HepG2 (cell line): ENCODE results near the gene NUAK1.

ENCODE experiments used
- CREM ChIP-seq, 2 experiments: sonication (generic) in 1 of 2; formaldehyde crosslinking in 1 of 2; IDR thresholded peaks; 2 replicates each; pipeline versions ENCODE4 v1.4.0 to v1.6.1; 2016 to 2020; ENCODE audit warnings: antibody characterized with exemption in 1 of 2, mild to moderate bottlenecking in 1 of 2, missing genetic modification reagents in 1 of 2
- CTCF ChIP-seq: sonication (generic); formaldehyde crosslinking; IDR thresholded peaks from 2 replicates; pipeline ENCODE4 v1.5.0; 2020; ENCODE audit warnings: mild to moderate bottlenecking, missing genetic modification reagents, moderate library complexity
- KLF13 ChIP-seq: sonication (generic); formaldehyde crosslinking; IDR thresholded peaks from 2 replicates; pipeline ENCODE4 v1.4.0; 2020; ENCODE audit warnings: mild to moderate bottlenecking, missing genetic modification reagents
- MAFK ChIP-seq, 2 experiments: IDR thresholded peaks in 1 of 2; conservative IDR thresholded peaks in 1 of 2; 2 replicates each; pipeline ENCODE4 v1.6.1; 2011; ENCODE audit warnings: improper control_type of control experiment in 2 of 2, low read length in 2 of 2
- PAXIP1 ChIP-seq: sonication (generic); formaldehyde crosslinking; conservative IDR thresholded peaks from 2 replicates; pipeline ENCODE4 v1.4.0; 2020; ENCODE audit warnings: mild to moderate bottlenecking, missing genetic modification reagents, moderate library complexity
- TSC22D2 ChIP-seq: sonication (generic); formaldehyde crosslinking; IDR thresholded peaks from 2 replicates; pipeline ENCODE4 v1.5.1; 2020; ENCODE audit warnings: missing genetic modification reagents, mild to moderate bottlenecking, borderline replicate concordance
- ZNF205 ChIP-seq: IDR thresholded peaks from 2 replicates; pipeline ENCODE4 v1.6.1; 2018; ENCODE audit warnings: missing biosample characterization, missing genetic modification reagents
- ZNF232 ChIP-seq: sonication (generic); formaldehyde crosslinking; IDR thresholded peaks from 2 replicates; pipeline ENCODE4 v1.4.0; 2020; ENCODE audit warnings: missing genetic modification reagents, borderline replicate concordance
- ZNF292 ChIP-seq: sonication (generic); formaldehyde crosslinking; IDR thresholded peaks from 2 replicates; pipeline ENCODE4 v1.8.1; 2022; ENCODE audit warnings: mild to moderate bottlenecking, low read depth, missing genetic modification reagents, borderline replicate concordance
- ZNF512 ChIP-seq: sonication (generic); formaldehyde crosslinking; IDR thresholded peaks from 2 replicates; pipeline ENCODE4 v1.4.0; 2020; ENCODE audit warnings: mild to moderate bottlenecking, missing genetic modification reagents
- ZNF567 ChIP-seq: sonication (generic); formaldehyde crosslinking; IDR thresholded peaks from 2 replicates; pipeline ENCODE4 v1.8.1; 2023; ENCODE audit warnings: mild to moderate bottlenecking, missing genetic modification reagents, borderline replicate concordance
- TF ChIP-seq, protein P1 (sequence below): sonication (generic); formaldehyde crosslinking; IDR thresholded peaks from 2 replicates; pipeline ENCODE4 v1.4.0; 2020; ENCODE audit warnings: missing genetic modification reagents
- TF ChIP-seq, protein P2 (sequence below): sonication (generic); formaldehyde crosslinking; IDR thresholded peaks from 2 replicates; pipeline ENCODE4 v1.4.0; 2020; ENCODE audit warnings: mild to moderate bottlenecking, missing genetic modification reagents
- TF ChIP-seq, protein P3 (sequence below): sonication (generic); formaldehyde crosslinking; IDR thresholded peaks from 2 replicates; pipeline ENCODE4 v1.4.0; 2020; ENCODE audit warnings: missing genetic modification reagents

- TF ChIP-seq, protein P1, sequence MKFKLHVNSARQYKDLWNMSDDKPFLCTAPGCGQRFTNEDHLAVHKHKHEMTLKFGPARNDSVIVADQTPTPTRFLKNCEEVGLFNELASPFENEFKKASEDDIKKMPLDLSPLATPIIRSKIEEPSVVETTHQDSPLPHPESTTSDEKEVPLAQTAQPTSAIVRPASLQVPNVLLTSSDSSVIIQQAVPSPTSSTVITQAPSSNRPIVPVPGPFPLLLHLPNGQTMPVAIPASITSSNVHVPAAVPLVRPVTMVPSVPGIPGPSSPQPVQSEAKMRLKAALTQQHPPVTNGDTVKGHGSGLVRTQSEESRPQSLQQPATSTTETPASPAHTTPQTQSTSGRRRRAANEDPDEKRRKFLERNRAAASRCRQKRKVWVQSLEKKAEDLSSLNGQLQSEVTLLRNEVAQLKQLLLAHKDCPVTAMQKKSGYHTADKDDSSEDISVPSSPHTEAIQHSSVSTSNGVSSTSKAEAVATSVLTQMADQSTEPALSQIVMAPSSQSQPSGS (CRISPR knock-in tag): no peak
- TF ChIP-seq ZNF292 (CRISPR knock-in tag): no peak
- TF ChIP-seq, protein P2, sequence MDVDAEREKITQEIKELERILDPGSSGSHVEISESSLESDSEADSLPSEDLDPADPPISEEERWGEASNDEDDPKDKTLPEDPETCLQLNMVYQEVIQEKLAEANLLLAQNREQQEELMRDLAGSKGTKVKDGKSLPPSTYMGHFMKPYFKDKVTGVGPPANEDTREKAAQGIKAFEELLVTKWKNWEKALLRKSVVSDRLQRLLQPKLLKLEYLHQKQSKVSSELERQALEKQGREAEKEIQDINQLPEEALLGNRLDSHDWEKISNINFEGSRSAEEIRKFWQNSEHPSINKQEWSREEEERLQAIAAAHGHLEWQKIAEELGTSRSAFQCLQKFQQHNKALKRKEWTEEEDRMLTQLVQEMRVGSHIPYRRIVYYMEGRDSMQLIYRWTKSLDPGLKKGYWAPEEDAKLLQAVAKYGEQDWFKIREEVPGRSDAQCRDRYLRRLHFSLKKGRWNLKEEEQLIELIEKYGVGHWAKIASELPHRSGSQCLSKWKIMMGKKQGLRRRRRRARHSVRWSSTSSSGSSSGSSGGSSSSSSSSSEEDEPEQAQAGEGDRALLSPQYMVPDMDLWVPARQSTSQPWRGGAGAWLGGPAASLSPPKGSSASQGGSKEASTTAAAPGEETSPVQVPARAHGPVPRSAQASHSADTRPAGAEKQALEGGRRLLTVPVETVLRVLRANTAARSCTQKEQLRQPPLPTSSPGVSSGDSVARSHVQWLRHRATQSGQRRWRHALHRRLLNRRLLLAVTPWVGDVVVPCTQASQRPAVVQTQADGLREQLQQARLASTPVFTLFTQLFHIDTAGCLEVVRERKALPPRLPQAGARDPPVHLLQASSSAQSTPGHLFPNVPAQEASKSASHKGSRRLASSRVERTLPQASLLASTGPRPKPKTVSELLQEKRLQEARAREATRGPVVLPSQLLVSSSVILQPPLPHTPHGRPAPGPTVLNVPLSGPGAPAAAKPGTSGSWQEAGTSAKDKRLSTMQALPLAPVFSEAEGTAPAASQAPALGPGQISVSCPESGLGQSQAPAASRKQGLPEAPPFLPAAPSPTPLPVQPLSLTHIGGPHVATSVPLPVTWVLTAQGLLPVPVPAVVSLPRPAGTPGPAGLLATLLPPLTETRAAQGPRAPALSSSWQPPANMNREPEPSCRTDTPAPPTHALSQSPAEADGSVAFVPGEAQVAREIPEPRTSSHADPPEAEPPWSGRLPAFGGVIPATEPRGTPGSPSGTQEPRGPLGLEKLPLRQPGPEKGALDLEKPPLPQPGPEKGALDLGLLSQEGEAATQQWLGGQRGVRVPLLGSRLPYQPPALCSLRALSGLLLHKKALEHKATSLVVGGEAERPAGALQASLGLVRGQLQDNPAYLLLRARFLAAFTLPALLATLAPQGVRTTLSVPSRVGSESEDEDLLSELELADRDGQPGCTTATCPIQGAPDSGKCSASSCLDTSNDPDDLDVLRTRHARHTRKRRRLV (CRISPR knock-in tag): no peak
- TF ChIP-seq ZNF232 (CRISPR knock-in tag): no peak
- TF ChIP-seq CREM (IDR thresholded peaks at IDR 0.05): no peak
- no peak for TF ChIP-seq CREM (CRISPR knock-in tag; IDR thresholded peaks at IDR 0.05)
- TF ChIP-seq CTCF (CRISPR knock-in tag): no peak
- TF ChIP-seq MAFK (conservative IDR thresholded peaks at IDR 0.05 in 1 of 2, IDR thresholded peaks at IDR 0.05 in 1 of 2; ENCODE audit: low read length in 2 of 2): no peak
- TF ChIP-seq PAXIP1 (CRISPR knock-in tag): no peak
- TF ChIP-seq TSC22D2 (CRISPR knock-in tag): no peak
- no peak for TF ChIP-seq ZNF567
- TF ChIP-seq, protein P3, sequence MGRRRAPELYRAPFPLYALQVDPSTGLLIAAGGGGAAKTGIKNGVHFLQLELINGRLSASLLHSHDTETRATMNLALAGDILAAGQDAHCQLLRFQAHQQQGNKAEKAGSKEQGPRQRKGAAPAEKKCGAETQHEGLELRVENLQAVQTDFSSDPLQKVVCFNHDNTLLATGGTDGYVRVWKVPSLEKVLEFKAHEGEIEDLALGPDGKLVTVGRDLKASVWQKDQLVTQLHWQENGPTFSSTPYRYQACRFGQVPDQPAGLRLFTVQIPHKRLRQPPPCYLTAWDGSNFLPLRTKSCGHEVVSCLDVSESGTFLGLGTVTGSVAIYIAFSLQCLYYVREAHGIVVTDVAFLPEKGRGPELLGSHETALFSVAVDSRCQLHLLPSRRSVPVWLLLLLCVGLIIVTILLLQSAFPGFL (CRISPR knock-in tag): no peak
- TF ChIP-seq KLF13 (CRISPR knock-in tag): no peak
- no peak for TF ChIP-seq ZNF205
- TF ChIP-seq ZNF512 (CRISPR knock-in tag): no peak
These were observed 24.2 kb downstream of the NUAK1 start for GRCh38 chr12:106114447-106115068.
